Colonic mucosa (tissue), 4 donors: ENCODE measurements around the gene VSIG8. TPM values are rescaled to one million over a fixed set of nuclear protein-coding genes. Genes with fewer than 3 reads are reported as not detected.

Experiments
- DNase-seq: peaks from one replicate; pipeline ENCODE4 v3.0.0-alpha.2; 2020
- H3K27ac ChIP-seq: fragments of 200-600 bp; one replicate; pipeline ENCODE4 v1.8.0; 2021
- H3K27me3 ChIP-seq: fragments of 200-600 bp; one replicate; pipeline ENCODE4 v1.8.0; 2021
- H3K36me3 ChIP-seq: fragments of 200-600 bp; one replicate; pipeline ENCODE4 v1.8.0; 2021
- H3K4me1 ChIP-seq: fragments of 200-600 bp; one replicate; pipeline ENCODE4 v1.8.0; 2021; ENCODE audit warnings: mild to moderate bottlenecking
- H3K4me3 ChIP-seq: fragments of 200-600 bp; one replicate; pipeline ENCODE4 v1.8.0; 2021
- H3K9ac ChIP-seq, 2 donors: one replicate each; pipeline ENCODE4 v1.7.0; 2013; ENCODE audit warnings: control low read depth in 2 of 2, low read depth in 2 of 2, low read length in 2 of 2
- H3K9me3 ChIP-seq: fragments of 200-600 bp; one replicate; pipeline ENCODE4 v1.8.0; 2021
- CTCF ChIP-seq: fragments of 200-600 bp; IDR thresholded peaks from one replicate; pipeline ENCODE4 v1.8.0; 2022; ENCODE audit warnings: antibody characterized with exemption, mild to moderate bottlenecking
- intact Hi-C: fragments of 100-400 bp; cut with DNase I; formaldehyde crosslinking; loops from one replicate; pipeline ENCODE4 v1.14.1; 2022
- total RNA-seq, 2 donors: library from RNA; stranded (reverse); fragmentation: NEBNext Ultra II Directional in 1 of 2; extraction: Animal tissue kit (Norgen Biotek cat#: 25700) in 1 of 2; gene quantifications; one replicate each; pipeline ENCODE4 v1.2.1, GENCODE V29; 2021
- donor health status: healthy.
- donor health status: DM: no; HTN: no; CAD: no.
- donor health status: DM: no; HTN: no; CAD: no.

VSIG8 gene
- total RNA-seq, 2 donors from 2014 or later, result not detected

DNA sequence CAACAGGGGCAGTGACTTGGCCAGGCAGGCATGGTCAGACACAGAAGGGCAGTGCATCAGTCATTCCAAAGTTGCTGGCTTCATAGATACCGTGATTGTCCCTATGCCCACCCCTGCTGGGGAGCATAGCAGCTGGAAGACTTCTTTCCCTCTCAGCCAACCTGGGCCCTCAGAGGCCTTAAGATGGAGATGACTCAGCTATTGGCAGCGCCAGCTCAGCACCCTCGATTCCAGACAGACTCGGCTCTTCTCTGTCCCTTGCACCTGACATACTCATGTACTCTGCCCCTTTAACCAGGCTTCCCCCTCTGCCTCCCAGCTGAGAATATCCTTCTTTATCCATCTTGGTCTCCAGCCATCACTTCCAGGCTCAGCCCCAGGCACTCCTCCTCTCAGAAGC, 19.0 kb downstream of the VSIG8 start:
- Histone ChIP-seq H3K36me3 (no peaks in the 10 kb centered on the region), H3K9me3 (no peaks in the 10 kb centered on the region), H3K27me3 (no peaks in the 10 kb centered on the region), H3K27ac (no peak overlapping the region), H3K4me3 (no peak overlapping the region), H3K4me1 (no peaks in the 10 kb centered on the region), H3K9ac (no peak overlapping the region)
- DNase-seq, result no peak
- intact Hi-C loops, result no loop called here
- TF ChIP-seq CTCF, result no peak

GRCh38 chr1:159841749-159842148, 20.7 kb downstream of the VSIG8 start:
- Histone ChIP-seq H3K36me3 (no peaks in the 10 kb centered on the region), H3K9ac (no peak overlapping the region), H3K9me3 (no peaks in the 10 kb centered on the region), H3K27me3 (no peaks in the 10 kb centered on the region), H3K4me3 (no peak overlapping the region), H3K27ac (no peak overlapping the region), H3K4me1 (no peaks in the 10 kb centered on the region)
- DNase-seq, result no peak
- TF ChIP-seq CTCF, result no peak
- intact Hi-C loops, result no loop called here

DNA sequence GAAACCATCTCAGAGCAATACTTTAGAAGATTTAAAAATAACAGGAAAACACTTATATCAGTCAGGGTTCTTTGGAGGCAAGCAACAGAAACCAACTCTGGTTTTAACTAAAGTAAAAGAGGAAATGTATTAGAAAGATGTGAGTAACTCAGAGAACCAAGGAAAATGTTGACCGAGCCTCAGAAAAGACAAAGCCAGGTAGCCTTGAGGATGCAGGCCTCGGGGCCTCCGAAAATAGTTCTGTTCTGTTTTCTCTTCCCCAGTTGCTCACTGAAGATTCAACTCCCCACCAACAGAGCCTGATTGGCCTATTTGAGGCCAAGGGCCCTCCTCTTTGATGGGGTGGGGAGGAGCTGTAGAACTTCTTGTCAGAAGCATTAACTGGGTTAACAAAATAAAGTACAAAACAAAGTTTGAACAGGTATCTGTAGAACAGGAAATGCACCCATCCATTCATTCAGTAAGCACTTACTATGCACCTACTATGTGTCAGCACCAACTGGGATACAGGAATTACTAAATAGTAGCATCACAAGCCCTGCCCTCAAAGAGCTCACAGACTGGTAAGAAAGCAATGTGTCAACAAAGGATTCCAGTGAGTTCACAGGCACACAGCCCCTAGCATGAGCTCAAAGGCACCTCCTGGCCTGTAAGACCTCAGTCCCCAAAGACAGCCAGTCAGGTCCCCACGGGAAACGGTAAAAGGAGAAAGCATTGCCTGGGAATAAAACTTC, 23.2 kb downstream of the VSIG8 start:
- H3K4me1 ChIP-seq, result no peaks in the 10 kb centered on the region
- H3K9ac ChIP-seq, result no peak overlapping the region
- H3K27ac ChIP-seq, result no peak overlapping the region
- intact Hi-C loops, result no loop called here
- no peaks in the 10 kb centered on the region for H3K36me3 ChIP-seq
- H3K9me3 ChIP-seq, result no peaks in the 10 kb centered on the region
- DNase-seq, result no peak
- no peaks in the 10 kb centered on the region for H3K27me3 ChIP-seq
- no peak for TF ChIP-seq CTCF
- H3K4me3 ChIP-seq, result no peak overlapping the region

DNA sequence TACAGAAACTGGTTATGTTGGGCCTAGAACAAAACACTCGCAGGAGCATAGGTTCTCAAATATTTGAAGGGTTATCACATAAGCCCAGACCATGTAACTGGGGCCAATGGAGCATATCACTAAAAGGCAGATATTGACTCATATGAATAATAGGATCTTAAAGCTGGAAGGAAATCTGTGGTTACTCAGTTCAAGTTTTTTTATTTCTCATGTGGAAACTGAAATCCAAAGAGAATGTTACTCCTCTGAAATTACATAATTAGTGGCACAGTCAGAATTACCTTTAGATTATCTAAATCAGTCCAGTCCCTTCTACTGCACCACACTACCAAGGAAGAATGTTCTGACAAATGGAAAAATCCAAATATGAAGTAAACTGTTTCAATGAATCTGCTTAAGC, 23.7 kb downstream of the VSIG8 start:
- intact Hi-C loops, result no loop called here
- no peak for TF ChIP-seq CTCF
- Histone ChIP-seq H3K36me3 (no peaks in the 10 kb centered on the region), H3K27ac (no peak overlapping the region), H3K9ac (no peak overlapping the region), H3K4me1 (no peaks in the 10 kb centered on the region), H3K4me3 (no peak overlapping the region), H3K27me3 (no peaks in the 10 kb centered on the region), H3K9me3 (no peaks in the 10 kb centered on the region)
- DNase-seq, result no peak

DNA sequence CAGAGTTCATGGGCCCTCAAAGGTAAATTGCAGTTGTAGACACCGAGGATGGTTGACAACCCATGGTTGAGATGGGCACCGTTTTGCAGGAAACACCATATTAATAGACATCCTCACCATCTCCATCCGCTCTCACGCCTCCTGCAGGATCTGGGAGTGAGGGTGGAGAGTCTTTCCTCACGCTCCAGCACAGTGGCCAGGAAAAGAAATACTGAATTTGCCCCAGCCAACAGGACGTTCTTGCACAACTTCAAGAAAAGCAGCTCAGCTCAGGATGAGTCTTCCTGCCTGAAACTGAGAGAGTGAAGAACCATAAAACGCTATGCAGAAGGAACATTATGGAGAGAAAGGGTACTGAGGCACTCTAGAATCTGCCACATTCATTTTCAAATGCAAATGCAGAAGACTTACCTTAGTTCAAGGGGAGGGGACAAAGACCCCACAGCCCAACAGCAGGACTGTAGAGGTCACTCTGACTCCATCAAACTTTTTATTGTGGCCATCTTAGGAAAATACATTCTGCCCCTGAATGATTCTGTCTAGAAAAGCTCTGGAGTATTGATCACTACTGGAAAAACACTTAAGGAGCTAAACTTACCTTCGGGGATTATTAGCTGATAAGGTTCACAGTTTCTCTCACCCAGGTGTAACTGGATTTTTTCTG, 26.5 kb downstream of the VSIG8 start:
- H3K27me3 ChIP-seq, result no peaks in the 10 kb centered on the region
- no peak for TF ChIP-seq CTCF
- no peak overlapping the region for H3K4me3 ChIP-seq
- no peak for DNase-seq
- H3K4me1 ChIP-seq, result no peaks in the 10 kb centered on the region
- H3K27ac ChIP-seq, result no peak overlapping the region
- no peak overlapping the region for H3K9ac ChIP-seq
- H3K9me3 ChIP-seq, result no peaks in the 10 kb centered on the region
- intact Hi-C loops, result no loop called here
- H3K36me3 ChIP-seq, result no peaks in the 10 kb centered on the region
